Activated naive CD4-positive, alpha-beta T cell treated with anti-CD3 and anti-CD28 coated beads for 36 hours (primary cell): ENCODE results near the gene APBB1. TPM values are rescaled to one million over a fixed set of nuclear protein-coding genes. Genes with fewer than 3 reads are reported as not detected.
"Not testable (repeated sequence)": the region's sequence is repeated elsewhere in the genome, so short reads cannot be mapped to it uniquely, and the experiment has no call there.

Source experiments
- CTCF ChIA-PET: fragments of 350-600 bp; sonication (Branson Sonifier 250); formaldehyde crosslinking; loops from one replicate; lab custom pipeline; 2021; ENCODE audit warnings: antibody characterized with exemption; lab: Charles Lee
- DNase-seq: peaks from one replicate; pipeline ENCODE4 v3.0.0-alpha.2; 2020
- H3K27ac Mint-ChIP-seq: one replicate; pipeline ENCODE4 v1.8.0; 2021; ENCODE audit warnings: mild to moderate bottlenecking, mixed read lengths
- H3K27me3 Mint-ChIP-seq: one replicate; pipeline ENCODE4 v1.8.0; 2021; ENCODE audit warnings: low read depth, mixed read lengths
- H3K36me3 Mint-ChIP-seq: one replicate; pipeline ENCODE4 v1.8.0; 2021; ENCODE audit warnings: low read depth, mixed read lengths
- H3K4me1 Mint-ChIP-seq: one replicate; pipeline ENCODE4 v1.8.0; 2021; ENCODE audit warnings: low read depth, mixed read lengths
- H3K4me3 Mint-ChIP-seq: one replicate; pipeline ENCODE4 v1.8.0; 2021; ENCODE audit warnings: mild to moderate bottlenecking, moderate library complexity, mixed read lengths
- H3K9me3 Mint-ChIP-seq: one replicate; pipeline ENCODE4 v1.8.0; 2021; ENCODE audit warnings: mixed read lengths
- intact Hi-C: fragments of 100-400 bp; cut with micrococcal nuclease; formaldehyde crosslinking; loops from one replicate; pipeline ENCODE4 v1.15.1; 2023
- total RNA-seq, 2 experiments: library from RNA; stranded (reverse); gene quantifications; one replicate each; pipeline ENCODE4 v1.2.3, GENCODE V29; 2021

The APBB1 gene
- total RNA-seq, 2 experiments from 2014 or later = 44.5 to 45.1 TPM

DNA sequence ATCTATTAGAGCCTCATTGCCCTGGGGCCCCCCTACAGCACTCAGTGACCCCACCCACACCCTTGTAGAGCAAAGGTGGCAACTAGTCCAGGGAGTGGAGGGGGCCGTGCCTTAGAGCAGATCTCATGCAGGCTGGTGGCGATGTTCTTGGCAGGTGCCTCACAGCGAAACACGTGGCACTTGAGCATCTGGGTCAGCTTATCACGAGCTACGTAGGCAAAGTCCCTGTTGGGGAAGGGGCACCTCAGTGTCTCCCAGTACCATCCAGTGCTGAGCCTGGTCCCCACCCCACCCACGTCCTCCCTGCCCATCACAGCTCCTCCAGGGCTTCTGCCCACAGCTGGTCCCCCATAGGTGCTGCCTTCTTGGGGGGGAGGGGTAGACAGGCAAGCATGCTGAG lies 17.4 kb downstream of the APBB1 start:
- Mint-ChIP-seq H3K27me3 (no peaks in the 10 kb centered on the region), H3K36me3 (peaks cover 9% of the 10 kb centered on the region), H3K27ac (no peak overlapping the region), H3K9me3 (no peaks in the 10 kb centered on the region), H3K4me1 (peaks cover 81% of the 10 kb centered on the region), H3K4me3 (no peak overlapping the region)
- no peak for DNase-seq
- CTCF ChIA-PET = interaction anchor here (0.9 to 5.2 kb wide), 9 partner anchors 8 to 354 kb away, joined by 3 to 40 read pairs (median 4); partner anchors contain the start of gene SMPD1
- intact Hi-C loops = no loop called here

DNA sequence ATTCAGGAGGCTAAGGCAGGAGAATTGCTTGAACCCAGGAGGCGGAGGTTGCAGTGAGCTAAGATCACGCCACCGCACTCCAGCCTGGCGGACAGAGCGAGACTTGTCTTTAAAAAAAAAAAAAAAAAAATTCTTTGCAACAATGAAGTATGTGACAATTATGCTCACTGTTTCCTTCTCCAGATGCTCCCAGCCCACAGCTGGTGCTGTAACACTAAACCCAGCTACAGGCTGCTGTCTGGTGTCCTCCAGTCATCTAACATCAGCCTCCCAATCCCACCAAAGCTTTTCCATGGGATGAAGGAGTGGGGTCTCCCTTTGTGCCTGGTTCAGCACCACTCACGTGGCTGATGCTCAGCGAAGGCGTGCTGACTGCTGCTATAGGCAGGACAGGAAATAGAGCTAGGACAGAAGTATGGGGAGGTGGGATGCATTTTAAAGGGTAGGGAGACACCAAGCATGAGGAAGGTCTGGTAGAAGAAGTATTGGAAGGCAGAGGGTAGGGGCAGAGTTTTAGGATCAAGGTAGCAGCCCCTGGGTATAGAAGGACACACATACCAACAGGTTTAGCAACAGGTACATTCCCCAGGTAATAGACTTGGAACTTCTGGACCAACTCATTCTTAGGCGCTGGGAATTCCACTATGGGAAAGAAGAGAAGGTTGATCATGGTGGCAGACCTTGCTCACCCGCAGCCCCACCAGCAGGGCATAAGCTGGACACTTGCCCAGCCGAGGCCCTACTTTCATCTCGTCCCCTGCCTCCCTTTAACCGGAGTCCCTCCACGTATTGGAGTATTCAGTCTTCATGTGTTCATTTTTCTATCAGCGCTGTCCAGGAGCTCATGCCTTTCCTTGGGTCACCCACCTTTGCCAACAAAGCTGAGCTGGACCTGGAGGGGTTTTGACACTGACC lies 18.2 kb downstream of the APBB1 start:
- Mint-ChIP-seq H3K9me3 (no peaks in the 10 kb centered on the region), H3K27me3 (no peaks in the 10 kb centered on the region), H3K4me1 (peaks cover 79% of the 10 kb centered on the region), H3K4me3 (no peak overlapping the region), H3K27ac (no peak overlapping the region), H3K36me3 (peaks cover 9% of the 10 kb centered on the region)
- intact Hi-C loops = no loop called here
- no peak for DNase-seq
- CTCF ChIA-PET = interaction anchor here (0.9 to 5.2 kb wide), 5 partner anchors 10 to 85 kb away, joined by 3 to 40 read pairs (median 24); partner anchors contain the start of gene SMPD1

DNA sequence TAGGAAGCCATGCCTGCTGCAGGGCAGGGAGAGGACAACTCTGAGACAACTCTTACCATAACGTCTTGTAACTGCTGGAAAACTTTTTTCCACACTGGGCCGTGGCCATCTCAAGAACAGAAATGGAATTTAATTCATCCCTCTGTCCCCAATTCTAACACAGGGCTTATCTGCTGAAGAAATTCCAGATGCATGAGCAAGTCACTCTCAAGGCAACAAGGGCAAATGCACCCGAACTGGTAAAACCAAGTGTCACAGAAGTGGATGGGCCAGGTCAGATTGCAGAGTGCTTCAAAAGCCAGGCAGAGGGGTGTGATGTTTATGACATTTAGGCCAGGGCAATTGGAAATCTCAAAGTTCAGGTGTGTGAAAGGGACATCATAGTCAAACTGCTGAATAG lies 21.3 kb downstream of the APBB1 start:
- Mint-ChIP-seq H3K9me3 (no peaks in the 10 kb centered on the region), H3K4me1 (peaks cover 64% of the 10 kb centered on the region), H3K27ac (no peak overlapping the region), H3K4me3 (no peak overlapping the region), H3K36me3 (peaks cover 13% of the 10 kb centered on the region), H3K27me3 (no peaks in the 10 kb centered on the region)
- CTCF ChIA-PET = interaction anchor here (1.0 to 4.5 kb wide), 2 partner anchors 9 to 19 kb away, joined by 4 to 25 read pairs; no protein-coding TSS in a partner anchor
- intact Hi-C loops = no loop called here
- DNase-seq = no peak

DNA sequence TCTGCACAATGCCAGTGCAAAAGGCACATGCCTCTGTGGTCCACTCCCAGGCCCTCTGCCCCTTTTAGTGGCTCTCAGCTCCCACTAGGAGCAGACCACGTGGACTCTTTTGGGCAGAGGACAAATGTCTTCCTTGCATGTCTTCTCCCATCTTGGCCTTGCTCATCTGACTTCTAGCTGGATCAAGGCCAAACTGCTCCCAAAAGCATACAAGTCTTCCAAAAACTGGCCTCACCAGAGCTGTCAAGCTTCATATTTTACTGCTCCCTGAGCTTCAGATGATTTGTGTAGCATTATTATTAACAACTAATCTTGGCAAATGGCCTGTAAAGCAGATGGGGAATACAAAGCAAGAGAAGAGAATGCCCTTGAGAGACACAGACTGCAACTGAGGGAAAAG lies 21.7 kb downstream of the APBB1 start:
- CTCF ChIA-PET = interaction anchor here (1.0 to 4.5 kb wide), 2 partner anchors 10 to 18 kb away, joined by 4 to 25 read pairs; no protein-coding TSS in a partner anchor
- DNase-seq = no peak
- Mint-ChIP-seq H3K4me3 (no peak overlapping the region), H3K9me3 (no peaks in the 10 kb centered on the region), H3K36me3 (peaks cover 13% of the 10 kb centered on the region), H3K27ac (no peak overlapping the region), H3K4me1 (peaks cover 62% of the 10 kb centered on the region), H3K27me3 (no peaks in the 10 kb centered on the region)
- intact Hi-C loops = no loop called here

DNA sequence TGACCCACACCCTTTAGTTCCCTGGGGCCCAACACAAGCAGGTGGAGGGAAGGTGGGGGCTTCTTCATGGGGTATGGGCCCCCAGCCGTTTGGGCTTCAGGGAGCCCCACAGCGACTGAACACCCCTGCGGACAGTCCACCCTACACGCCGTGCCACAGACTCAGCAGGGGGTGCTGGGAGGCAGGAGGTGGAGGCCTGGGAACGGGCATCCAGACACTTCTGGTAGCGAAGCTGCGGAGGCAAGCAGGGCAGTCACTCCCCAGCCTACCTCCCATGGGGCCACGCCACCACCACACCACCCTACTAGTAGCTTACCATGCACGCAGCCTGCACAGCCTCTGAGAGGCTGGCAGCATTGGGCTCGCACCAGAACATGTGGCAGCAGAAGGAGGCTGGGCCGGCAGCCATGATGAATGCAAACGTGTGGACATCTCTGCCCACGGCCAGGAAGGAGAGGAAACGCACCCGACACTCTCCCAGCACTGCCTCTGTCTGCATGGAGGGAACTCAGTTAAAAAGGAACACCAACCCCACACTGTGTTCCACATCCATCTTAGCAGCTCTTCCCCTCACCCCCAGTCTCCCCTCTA lies 23.3 kb downstream of the APBB1 start:
- H3K4me3 Mint-ChIP-seq = no peak overlapping the region
- no peaks in the 10 kb centered on the region for H3K9me3 Mint-ChIP-seq
- CTCF ChIA-PET = interaction anchor here (0.6 kb wide), 1 partner anchor 16 kb away, joined by 3 read pairs; no protein-coding TSS in a partner anchor
- intact Hi-C loops = no loop called here
- H3K4me1 Mint-ChIP-seq = peaks cover 60% of the 10 kb centered on the region
- H3K27me3 Mint-ChIP-seq = no peaks in the 10 kb centered on the region
- H3K27ac Mint-ChIP-seq = no peak overlapping the region
- H3K36me3 Mint-ChIP-seq = peaks cover 12% of the 10 kb centered on the region
- DNase-seq = no peak

DNA sequence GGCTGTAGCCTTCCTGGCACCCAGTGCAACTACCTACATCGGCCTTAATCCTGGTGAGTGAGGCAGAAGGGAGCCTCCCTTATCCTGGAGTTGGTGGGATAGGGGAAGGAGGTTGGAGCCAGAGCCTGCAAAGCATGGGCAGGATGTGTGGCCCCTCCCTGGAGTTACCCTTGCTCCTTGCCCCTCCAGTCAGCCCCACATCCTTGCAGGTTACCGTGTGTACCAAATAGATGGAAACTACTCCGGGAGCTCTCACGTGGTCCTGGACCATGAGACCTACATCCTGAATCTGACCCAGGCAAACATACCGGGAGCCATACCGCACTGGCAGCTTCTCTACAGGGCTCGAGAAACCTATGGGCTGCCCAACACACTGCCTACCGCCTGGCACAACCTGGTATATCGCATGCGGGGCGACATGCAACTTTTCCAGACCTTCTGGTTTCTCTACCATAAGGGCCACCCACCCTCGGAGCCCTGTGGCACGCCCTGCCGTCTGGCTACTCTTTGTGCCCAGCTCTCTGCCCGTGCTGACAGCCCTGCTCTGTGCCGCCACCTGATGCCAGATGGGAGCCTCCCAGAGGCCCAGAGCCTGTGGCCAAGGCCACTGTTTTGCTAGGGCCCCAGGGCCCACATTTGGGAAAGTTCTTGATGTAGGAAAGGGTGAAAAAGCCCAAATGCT lies 24.8 kb downstream of the APBB1 start:
- Mint-ChIP-seq H3K27ac (no peak overlapping the region), H3K27me3 (no peaks in the 10 kb centered on the region), H3K4me1 (peaks cover 58% of the 10 kb centered on the region), H3K9me3 (no peaks in the 10 kb centered on the region), H3K4me3 (no peak overlapping the region), H3K36me3 (peaks cover 9% of the 10 kb centered on the region)
- no peak for DNase-seq
- CTCF ChIA-PET = interaction anchor here (0.6 to 2.7 kb wide), 4 partner anchors 9 to 46 kb away, joined by 3 to 10 read pairs (median 6); no protein-coding TSS in a partner anchor
- intact Hi-C loops = no loop called here

DNA sequence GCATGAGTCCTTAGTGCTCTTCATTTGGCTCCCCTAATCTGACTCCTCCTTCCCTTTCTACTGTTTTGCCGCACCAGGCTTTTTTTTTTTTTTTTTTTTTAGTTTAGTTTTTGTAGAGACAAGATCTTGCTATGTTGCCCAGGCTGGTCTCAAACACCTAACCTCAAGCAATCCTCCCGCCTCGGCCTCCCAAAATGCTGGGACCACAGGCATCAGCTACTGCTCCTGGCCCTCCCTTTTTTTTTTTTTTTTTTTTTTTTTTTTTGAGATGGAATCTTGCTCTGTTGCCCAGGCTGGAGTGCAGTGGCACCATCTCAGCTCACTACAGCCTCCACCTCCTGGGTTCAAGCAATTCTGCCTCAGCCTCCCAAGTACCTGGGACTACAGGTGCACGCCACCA lies 26.6 kb downstream of the APBB1 start:
- Mint-ChIP-seq H3K4me3 (peak overlapping the region; percentile 91), H3K27ac (peak overlapping the region; percentile 7), H3K4me1 (peaks cover 52% of the 10 kb centered on the region)
- H3K36me3 Mint-ChIP-seq, H3K27me3 Mint-ChIP-seq, intact Hi-C loops, DNase-seq, H3K9me3 Mint-ChIP-seq: not testable (repeated sequence)
- CTCF ChIA-PET = interaction anchor here (0.5 to 2.7 kb wide), 4 partner anchors 11 to 38 kb away, joined by 3 to 10 read pairs (median 6); partner anchors contain the start of gene APBB1

DNA sequence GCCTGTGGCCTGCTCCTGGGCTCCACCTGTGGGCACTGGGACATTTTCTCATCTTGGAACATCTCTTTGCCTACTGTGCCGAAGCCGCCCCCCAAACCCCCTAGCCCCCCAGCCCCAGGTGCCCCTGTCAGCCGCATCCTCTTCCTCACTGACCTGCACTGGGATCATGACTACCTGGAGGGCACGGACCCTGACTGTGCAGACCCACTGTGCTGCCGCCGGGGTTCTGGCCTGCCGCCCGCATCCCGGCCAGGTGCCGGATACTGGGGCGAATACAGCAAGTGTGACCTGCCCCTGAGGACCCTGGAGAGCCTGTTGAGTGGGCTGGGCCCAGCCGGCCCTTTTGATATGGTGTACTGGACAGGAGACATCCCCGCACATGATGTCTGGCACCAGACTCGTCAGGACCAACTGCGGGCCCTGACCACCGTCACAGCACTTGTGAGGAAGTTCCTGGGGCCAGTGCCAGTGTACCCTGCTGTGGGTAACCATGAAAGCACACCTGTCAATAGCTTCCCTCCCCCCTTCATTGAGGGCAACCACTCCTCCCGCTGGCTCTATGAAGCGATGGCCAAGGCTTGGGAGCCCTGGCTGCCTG lies 27.3 kb downstream of the APBB1 start:
- H3K27me3 Mint-ChIP-seq = no peaks in the 10 kb centered on the region
- DNase-seq = no peak
- peaks cover 50% of the 10 kb centered on the region for H3K4me1 Mint-ChIP-seq
- peaks cover 4% of the 10 kb centered on the region for H3K36me3 Mint-ChIP-seq
- CTCF ChIA-PET = interaction anchor here (0.5 to 20.7 kb wide), 6 partner anchors 11 to 51 kb away, joined by 3 to 736 read pairs (median 17); partner anchors contain the start of genes APBB1 and HPX
- intact Hi-C loops = loop anchor here (2.0 kb wide), 3 partner anchors 47 to 353 kb away; no protein-coding TSS in a partner anchor
- H3K27ac Mint-ChIP-seq = peak overlapping the region; percentile 98
- peak overlapping the region; percentile 91 for H3K4me3 Mint-ChIP-seq
- H3K9me3 Mint-ChIP-seq = no peaks in the 10 kb centered on the region

DNA sequence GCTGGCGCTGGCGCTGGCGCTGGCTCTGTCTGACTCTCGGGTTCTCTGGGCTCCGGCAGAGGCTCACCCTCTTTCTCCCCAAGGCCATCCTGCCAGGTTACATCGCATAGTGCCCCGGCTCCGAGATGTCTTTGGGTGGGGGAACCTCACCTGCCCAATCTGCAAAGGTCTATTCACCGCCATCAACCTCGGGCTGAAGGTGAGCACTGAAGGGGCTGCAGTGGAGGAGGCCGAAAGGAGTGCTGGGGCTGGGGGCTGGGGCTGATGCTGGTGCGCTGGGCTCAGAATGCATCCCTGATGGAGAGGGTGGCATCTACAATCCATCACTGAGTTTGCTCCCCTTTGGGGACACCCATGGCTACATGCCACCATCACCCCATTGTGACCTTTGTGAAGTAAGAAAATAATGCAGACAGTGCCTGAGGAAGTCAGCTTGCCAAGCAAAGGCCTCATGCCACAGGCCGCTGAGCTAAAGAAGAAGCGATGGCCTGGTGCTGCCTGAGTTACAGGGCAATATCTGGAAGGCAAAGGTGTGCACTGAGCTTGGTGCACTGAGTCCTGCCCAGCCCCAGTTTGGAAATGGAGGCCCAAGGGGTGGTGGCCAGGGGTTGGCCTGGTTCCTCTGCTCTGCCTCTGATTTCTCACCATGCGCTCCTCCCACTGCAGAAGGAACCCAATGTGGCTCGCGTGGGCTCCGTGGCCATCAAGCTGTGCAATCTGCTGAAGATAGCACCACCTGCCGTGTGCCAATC lies 28.0 kb downstream of the APBB1 start:
- intact Hi-C loops = loop anchor here (1.0 to 2.0 kb wide), 12 partner anchors 11 to 702 kb away; partner anchors contain the start of genes APBB1, ARFIP2, FHIP1B and MRPL17
- H3K4me3 Mint-ChIP-seq = peak overlapping the region; percentile 91
- CTCF ChIA-PET = interaction anchor here (0.7 to 20.7 kb wide), 5 partner anchors 12 to 77 kb away, joined by 3 to 736 read pairs (median 24); partner anchors contain the start of gene HPX
- H3K4me1 Mint-ChIP-seq = peaks cover 45% of the 10 kb centered on the region
- H3K27me3 Mint-ChIP-seq = no peaks in the 10 kb centered on the region
- H3K9me3 Mint-ChIP-seq = no peaks in the 10 kb centered on the region
- peak overlapping the region; percentile 98 for H3K27ac Mint-ChIP-seq
- no peak for DNase-seq
- peaks cover 4% of the 10 kb centered on the region for H3K36me3 Mint-ChIP-seq

DNA sequence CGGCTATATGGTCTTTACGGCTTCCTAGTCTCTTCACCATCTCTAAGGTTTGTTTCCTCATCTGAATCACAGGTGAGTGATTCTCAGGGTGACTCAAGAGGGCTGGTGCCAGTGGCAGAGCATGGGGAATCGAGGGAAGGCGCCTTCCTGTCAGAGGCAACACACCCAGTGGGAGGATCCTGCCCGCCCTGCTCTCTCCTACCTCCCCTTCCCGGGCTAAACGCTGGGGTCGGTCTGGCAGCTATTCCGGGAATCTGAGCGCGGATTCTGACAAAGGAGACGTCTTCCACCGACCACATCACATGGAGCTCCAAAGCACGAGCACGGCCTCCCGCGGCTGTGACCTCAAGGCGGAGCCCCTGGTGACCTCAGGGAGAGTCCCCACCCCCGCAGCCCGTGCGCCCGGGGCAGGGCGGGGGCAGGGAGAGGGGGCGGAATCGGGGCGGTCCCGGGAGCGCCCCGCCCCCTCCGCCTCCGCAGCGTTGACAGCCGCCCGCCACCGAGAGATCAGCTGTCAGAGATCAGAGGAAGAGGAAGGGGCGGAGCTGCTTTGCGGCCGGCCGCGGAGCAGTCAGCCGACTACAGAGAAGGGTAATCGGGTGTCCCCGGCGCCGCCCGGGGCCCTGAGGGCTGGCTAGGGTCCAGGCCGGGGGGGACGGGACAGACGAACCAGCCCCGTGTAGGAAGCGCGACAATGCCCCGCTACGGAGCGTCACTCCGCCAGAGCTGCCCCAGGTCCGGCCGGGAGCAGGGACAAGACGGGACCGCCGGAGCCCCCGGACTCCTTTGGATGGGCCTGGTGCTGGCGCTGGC lies 28.8 kb downstream of the APBB1 start, which contains the start of gene SMPD1:
SMPD1 (plus strand) TSS at position 570 of the 813 bp plus-strand sequence; CDS start at position 695, 125 bp downstream.
- Mint-ChIP-seq H3K4me1 (peaks cover 46% of the 10 kb centered on the region), H3K27ac (peak within 1 kb of the TSS; percentile 98), H3K4me3 (peak within 1 kb of the TSS; percentile 91), H3K9me3 (no peaks in the 10 kb centered on the region), H3K27me3 (no peaks in the 10 kb centered on the region), H3K36me3 (peaks cover 4% of the 10 kb centered on the region)
- intact Hi-C loops = loop anchor here (1.0 to 2.0 kb wide), 12 partner anchors 12 to 701 kb away; partner anchors contain the start of genes APBB1, ARFIP2, FHIP1B and MRPL17
- peak; percentile 95 for DNase-seq
- CTCF ChIA-PET = interaction anchor here (0.7 to 20.7 kb wide), 6 partner anchors 12 to 85 kb away, joined by 3 to 736 read pairs (median 14); partner anchors contain the start of gene HPX
